Measurements from ENCODE around the gene NPM3.

The NPM3 gene

GRCh38 chr10:101766306-101766705 lies 16.9 kb downstream of the NPM3 start:
- DNase-seq = no peak
- in situ Hi-C loops (cut with MboI; ENCODE audit: low pct_unique_long_range_greater_than_20kb, low sequenced_read_pairs) = loop anchor here (25.0 kb wide), 1 partner anchor 554 kb away; no protein-coding TSS in a partner anchor

- DNase-seq = no peak
- in situ Hi-C loops (cut with MboI; ENCODE audit: low pct_unique_long_range_greater_than_20kb, low sequenced_read_pairs) = loop anchor here (25.0 kb wide), 1 partner anchor 551 kb away; no protein-coding TSS in a partner anchor
Measured at GRCh38 chr10:101763141-101763846, 20.0 kb downstream of the NPM3 start.

GRCh38 chr10:101762736-101763135 lies 20.5 kb downstream of the NPM3 start:
- DNase-seq = no peak
- in situ Hi-C loops (cut with MboI; ENCODE audit: low pct_unique_long_range_greater_than_20kb, low sequenced_read_pairs) = loop anchor here (25.0 kb wide), 1 partner anchor 550 kb away; no protein-coding TSS in a partner anchor

DNA sequence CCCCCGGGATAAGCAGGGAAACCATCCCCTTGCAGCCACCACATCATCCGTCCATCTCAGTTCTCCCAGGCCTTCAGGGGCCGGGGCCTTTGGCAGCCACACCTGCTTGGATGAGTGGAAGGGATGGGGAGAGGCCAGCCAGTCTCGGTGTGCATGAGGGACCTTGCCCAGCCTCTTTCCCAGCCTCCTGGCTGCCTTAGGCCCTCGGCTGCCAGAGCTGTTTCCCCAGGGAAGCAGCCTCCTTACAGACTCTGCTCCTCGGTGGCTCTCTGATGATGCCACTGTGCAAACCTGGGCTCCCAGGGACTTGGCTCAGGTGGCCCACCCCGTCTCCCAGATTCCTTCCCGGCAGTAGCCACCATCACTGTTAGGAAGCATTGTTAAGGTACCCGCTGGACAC lies 22.0 kb downstream of the NPM3 start:
- in situ Hi-C loops (cut with MboI; ENCODE audit: low pct_unique_long_range_greater_than_20kb, low sequenced_read_pairs) = loop anchor here (25.0 kb wide), 1 partner anchor 549 kb away; no protein-coding TSS in a partner anchor
- no peak for DNase-seq

DNA sequence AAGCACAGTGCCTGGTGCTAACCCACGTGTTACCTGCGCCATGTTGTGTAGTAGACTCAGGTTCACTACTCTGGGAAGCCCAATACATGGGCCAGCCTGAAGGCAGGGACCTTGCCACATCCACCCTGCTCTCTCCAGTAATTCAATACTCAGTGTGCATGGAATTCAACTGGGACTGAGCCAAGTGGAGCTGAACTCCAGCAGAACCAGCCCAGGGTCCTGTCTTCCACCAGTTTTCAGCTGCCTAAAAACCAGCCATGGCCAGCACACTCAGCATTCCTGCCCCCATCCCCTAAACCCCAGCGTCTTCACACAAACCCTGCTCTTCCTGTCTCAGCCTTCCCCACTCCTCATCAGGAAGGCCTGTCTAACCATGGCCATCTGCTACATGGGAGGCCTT lies 22.7 kb downstream of the NPM3 start:
- no peak for DNase-seq
- in situ Hi-C loops (cut with MboI; ENCODE audit: low pct_unique_long_range_greater_than_20kb, low sequenced_read_pairs) = loop anchor here (25.0 kb wide), 1 partner anchor 548 kb away; no protein-coding TSS in a partner anchor

DNA sequence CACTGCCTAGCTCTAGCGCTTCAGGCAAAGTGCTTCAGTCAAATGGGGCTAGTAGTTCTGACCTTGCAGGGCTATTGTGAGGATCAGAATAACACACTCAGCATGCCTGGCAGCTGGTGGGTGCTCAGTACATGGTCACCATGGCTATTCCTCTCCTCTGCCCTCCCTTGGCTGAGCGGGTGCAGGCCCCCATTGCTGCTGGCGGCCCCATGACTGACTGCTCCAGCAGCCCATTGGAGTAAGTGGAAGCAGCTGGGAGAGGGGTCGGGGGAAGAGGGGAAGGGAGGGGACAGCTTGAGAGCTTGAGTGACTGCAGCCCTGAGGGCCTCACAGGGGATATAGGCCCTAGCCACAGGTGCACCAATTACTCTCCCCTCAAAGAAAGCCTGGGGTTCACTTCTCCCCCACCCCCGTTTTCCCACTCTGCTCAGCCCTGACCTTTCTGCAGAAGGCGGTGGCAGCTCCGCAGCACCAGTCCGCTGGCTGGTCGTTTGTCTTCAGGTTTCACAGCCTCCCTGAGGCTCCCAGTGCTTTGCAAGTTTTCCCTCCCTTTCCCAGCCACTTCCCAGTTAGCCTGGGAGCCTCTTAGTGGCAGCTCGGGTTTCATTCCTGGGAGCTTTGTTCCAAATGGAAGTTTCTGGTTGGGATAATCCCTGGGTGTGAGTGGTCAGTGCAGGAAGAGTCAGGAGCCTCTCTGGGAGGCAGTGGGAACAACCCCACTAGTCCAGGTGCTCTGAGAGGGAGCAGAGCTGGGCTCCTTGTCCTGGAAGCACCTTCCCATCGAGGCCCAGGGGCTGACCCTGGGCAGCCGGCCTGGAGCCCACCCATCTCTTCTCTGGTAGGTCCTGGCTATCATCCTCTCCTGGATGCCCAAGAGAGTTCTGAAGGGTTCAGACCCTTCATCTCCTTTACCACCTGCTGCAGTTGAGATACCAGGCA lies 23.7 kb downstream of the NPM3 start:
- in situ Hi-C loops (cut with MboI; ENCODE audit: low pct_unique_long_range_greater_than_20kb, low sequenced_read_pairs) = loop anchor here (25.0 kb wide), 1 partner anchor 547 kb away; no protein-coding TSS in a partner anchor
- DNase-seq = no peak

DNA sequence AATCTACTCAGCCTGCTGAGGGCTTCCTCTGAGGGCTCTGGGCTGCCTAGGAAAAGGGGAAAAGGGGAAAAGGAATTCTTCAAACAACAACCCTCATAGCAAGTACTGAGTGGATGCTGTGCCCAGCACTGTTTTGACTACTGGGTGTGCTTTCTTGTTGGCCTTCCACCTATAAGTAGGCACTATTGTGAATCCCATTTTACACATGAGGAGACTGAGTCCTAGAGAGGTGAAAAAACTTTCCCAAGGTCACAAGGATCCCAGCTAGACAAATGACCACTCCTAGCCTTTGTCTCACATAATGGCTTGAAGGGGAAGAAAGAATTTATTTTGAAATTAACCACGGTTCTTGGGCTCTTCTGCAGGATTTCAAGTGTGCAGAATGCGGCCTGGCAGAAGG lies 24.4 kb downstream of the NPM3 start:
- DNase-seq = no peak
- in situ Hi-C loops (cut with MboI; ENCODE audit: low pct_unique_long_range_greater_than_20kb, low sequenced_read_pairs) = loop anchor here (25.0 kb wide), 1 partner anchor 547 kb away; no protein-coding TSS in a partner anchor

GRCh38 chr10:101752241-101752640 lies 31.0 kb downstream of the NPM3 start:
- in situ Hi-C loops (cut with MboI; ENCODE audit: low pct_unique_long_range_greater_than_20kb, low sequenced_read_pairs) = loop anchor here (25.0 kb wide), 1 partner anchor 540 kb away; no protein-coding TSS in a partner anchor
- no peak for DNase-seq

DNA sequence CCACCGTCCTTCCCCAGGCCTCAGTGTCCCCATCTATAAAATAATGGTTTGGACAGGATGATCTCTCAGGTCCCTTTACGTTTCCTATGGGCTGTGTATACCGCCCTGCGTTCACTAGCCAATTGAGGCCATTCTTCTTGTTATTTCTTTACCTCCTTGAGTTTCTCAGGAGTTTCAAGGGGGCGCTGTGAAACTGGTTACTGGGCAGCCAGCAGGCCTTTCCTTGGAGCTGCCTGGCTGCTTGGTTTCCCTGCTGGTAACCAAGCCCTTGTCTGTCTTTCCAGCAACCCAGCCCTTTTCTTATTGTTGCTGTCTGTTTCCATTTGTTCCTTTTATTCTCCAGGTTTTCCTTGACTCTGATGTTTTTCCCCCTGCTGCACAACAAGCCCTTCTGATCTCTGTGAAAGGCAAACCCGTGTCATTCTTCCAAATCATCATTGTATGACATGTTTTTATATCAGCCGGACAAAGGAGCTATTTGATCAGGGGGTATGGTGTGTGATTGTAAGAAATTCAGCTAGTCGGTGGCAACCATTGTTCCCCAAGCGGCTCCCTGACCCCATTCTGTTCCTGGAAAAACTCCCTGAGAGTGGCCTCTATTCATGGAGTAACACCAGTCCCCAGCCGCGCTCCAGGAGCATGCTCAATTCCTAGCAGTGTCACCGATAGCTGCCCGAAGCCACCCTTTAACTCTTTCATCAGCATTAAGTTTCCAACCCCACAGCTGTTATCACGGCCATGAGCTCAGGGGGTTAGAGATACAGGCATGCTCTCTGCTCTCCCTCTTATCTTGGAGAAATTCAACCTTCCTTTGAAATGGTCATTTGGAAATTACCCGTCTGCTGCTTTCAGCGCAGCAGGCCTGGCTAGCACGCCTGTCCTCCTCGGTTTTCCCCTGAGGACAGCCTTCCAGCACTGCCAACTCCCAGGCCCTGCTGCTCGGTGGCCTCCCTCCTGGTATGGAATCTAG lies 33.9 kb downstream of the NPM3 start:
- no peak for DNase-seq
- in situ Hi-C loops (cut with MboI; ENCODE audit: low pct_unique_long_range_greater_than_20kb, low sequenced_read_pairs) = loop anchor here (25.0 kb wide), 1 partner anchor 537 kb away; no protein-coding TSS in a partner anchor

DNA sequence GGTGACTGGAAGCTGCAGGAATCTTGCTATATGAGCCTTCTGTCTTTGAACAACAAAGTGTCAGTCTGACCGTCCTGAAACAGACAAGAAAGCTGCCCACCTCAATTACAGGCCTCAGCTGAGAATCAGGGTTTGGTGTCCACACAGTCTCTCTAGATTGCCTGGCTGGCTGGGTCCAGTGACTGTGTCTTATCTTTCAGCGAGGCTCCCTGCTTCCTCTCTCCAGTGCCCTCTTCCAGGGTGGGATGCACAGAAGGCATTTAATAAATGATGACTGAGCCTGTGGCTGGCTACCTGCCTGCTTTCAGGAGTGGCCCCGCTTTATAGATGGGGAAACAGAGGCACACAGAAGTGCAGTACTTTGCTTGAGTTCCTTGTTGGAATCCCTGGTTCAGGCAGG lies 34.8 kb downstream of the NPM3 start:
- DNase-seq = no peak
- in situ Hi-C loops (cut with MboI; ENCODE audit: low pct_unique_long_range_greater_than_20kb, low sequenced_read_pairs) = no loop called here

GRCh38 chr10:101745074-101745696 lies 38.1 kb downstream of the NPM3 start:
- peak; percentile 7 for DNase-seq
- in situ Hi-C loops (cut with MboI; ENCODE audit: low pct_unique_long_range_greater_than_20kb, low sequenced_read_pairs) = no loop called here

GRCh38 chr10:101744267-101744666 lies 39.0 kb downstream of the NPM3 start:
- in situ Hi-C loops (cut with MboI; ENCODE audit: low pct_unique_long_range_greater_than_20kb, low sequenced_read_pairs) = no loop called here
- DNase-seq = no peak

GRCh38 chr10:101741938-101742337 lies 41.3 kb downstream of the NPM3 start:
- in situ Hi-C loops (cut with MboI; ENCODE audit: low pct_unique_long_range_greater_than_20kb, low sequenced_read_pairs) = no loop called here
- no peak for DNase-seq

DNA sequence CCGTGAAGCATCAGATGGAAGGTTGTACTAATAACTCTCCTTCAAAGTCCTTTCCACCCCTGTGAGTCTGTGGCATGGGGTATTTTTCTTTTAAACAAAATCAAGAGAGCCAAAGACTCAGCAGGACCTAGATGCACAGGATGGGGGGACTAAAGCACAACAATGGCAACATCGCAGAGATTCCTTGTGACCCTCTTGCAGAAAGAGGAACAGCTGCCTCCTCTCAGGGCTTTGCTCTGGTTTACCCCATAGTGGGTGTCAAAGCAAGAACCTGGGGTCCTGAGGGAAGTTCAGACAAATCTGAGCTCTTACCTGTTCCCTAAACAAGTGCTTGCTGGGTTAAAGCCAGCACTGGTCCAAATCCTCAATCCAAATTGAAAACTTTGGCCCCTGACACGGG lies 46.6 kb downstream of the NPM3 start:
- in situ Hi-C loops (cut with MboI; ENCODE audit: low pct_unique_long_range_greater_than_20kb, low sequenced_read_pairs) = no loop called here

DNA sequence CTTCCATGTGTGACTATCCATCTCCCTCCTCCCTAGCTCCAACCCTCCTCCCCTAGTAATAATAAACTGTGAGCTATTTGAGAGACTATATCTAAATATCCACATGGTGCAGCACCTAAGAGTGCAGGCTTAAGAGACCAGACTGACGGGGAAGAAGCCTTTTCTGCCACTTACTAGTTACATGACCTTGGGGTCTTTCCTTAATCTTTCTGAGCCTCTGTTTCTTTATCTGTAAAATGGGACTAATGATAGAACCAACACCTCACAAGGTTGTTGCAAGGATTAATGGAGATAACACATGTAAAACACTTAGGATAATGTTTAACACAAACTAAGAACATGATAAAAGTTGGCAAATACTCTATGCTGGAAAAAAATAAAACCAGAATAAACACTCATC lies 51.1 kb downstream of the NPM3 start:
- in situ Hi-C loops (cut with MboI; ENCODE audit: low pct_unique_long_range_greater_than_20kb, low sequenced_read_pairs) = no loop called here
- DNase-seq = no peak

More for the DNA sequence above, 46.6 kb downstream of the NPM3 start:
- no peak for DNase-seq

Data from KBM-7 (cell line).